ENCODE results near the gene XCL1.

- TF ChIP-seq, protein P1, sequence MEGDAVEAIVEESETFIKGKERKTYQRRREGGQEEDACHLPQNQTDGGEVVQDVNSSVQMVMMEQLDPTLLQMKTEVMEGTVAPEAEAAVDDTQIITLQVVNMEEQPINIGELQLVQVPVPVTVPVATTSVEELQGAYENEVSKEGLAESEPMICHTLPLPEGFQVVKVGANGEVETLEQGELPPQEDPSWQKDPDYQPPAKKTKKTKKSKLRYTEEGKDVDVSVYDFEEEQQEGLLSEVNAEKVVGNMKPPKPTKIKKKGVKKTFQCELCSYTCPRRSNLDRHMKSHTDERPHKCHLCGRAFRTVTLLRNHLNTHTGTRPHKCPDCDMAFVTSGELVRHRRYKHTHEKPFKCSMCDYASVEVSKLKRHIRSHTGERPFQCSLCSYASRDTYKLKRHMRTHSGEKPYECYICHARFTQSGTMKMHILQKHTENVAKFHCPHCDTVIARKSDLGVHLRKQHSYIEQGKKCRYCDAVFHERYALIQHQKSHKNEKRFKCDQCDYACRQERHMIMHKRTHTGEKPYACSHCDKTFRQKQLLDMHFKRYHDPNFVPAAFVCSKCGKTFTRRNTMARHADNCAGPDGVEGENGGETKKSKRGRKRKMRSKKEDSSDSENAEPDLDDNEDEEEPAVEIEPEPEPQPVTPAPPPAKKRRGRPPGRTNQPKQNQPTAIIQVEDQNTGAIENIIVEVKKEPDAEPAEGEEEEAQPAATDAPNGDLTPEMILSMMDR (IDR thresholded peaks at IDR 0.05) = no peak
- no peak for TF ChIP-seq EZH2phosphoT487 (IDR thresholded peaks at IDR 0.05)
- TF ChIP-seq EZH2 (IDR thresholded peaks at IDR 0.05) = no peak
Observed at GRCh38 chr1:168535536-168535935, 40.9 kb upstream of the XCL1 start.

Measured in neural progenitor cell (in vitro differentiated cells).